ENCODE data around the gene CADM2. TPM values are rescaled to one million over a fixed set of nuclear protein-coding genes. Genes with fewer than 3 reads are reported as not detected.

The CADM2 gene
- total and polyA plus RNA-seq, 2 donors from 2014 or later, result 0.06 to 0.25 TPM

DNA sequence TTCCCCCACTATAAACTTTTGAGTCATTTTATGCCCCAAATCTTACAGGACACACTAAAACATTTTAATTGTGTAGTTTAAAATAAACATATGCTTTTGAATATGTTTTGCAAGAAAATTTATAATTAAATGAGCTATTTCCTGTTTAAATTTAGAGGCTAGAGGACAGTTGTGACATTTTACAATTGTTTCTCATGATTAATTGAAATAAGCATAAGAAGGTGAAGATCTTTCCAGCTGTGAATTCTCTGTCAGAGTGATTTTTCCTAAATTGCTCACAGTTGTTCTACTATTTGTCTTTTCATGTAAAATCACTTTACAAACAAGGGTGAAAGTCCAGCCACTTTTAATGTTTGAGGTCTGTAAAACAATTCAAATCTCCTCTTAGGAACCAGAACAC, 892.3 kb downstream of the CADM2 start:
- Histone ChIP-seq H3K27me3 (ENCODE audit: control insufficient read depth, insufficient read depth, low read length) (no peaks in the 10 kb centered on the region), H3K9me3 (ENCODE audit: control insufficient read depth in 2 of 3, insufficient read depth in 1 of 3, low read length in 3 of 3) (no peaks in the 10 kb centered on the region), H3K36me3 (ENCODE audit: control insufficient read depth in 2 of 3, insufficient read depth in 3 of 3, low read length in 3 of 3) (no peaks in the 10 kb centered on the region), H3K4me1 (ENCODE audit: control insufficient read depth in 2 of 3, insufficient read depth in 2 of 3, low read depth in 1 of 3, low read length in 3 of 3) (no peaks in the 10 kb centered on the region), H3K27ac (ENCODE audit: low read depth in 2 of 2, low read length in 2 of 2) (no peak overlapping the region), H3K9ac (ENCODE audit: low read length in 3 of 3) (no peak overlapping the region), H3K4me3 (ENCODE audit: low read length in 3 of 3) (no peak overlapping the region)
- FAIRE-seq (no peak), DNase-seq (peak in 2 of 5 donors; percentile 45 to 79)
- intact Hi-C loops (cut with DNase I), result no loop called here
- TF ChIP-seq, protein P1, sequence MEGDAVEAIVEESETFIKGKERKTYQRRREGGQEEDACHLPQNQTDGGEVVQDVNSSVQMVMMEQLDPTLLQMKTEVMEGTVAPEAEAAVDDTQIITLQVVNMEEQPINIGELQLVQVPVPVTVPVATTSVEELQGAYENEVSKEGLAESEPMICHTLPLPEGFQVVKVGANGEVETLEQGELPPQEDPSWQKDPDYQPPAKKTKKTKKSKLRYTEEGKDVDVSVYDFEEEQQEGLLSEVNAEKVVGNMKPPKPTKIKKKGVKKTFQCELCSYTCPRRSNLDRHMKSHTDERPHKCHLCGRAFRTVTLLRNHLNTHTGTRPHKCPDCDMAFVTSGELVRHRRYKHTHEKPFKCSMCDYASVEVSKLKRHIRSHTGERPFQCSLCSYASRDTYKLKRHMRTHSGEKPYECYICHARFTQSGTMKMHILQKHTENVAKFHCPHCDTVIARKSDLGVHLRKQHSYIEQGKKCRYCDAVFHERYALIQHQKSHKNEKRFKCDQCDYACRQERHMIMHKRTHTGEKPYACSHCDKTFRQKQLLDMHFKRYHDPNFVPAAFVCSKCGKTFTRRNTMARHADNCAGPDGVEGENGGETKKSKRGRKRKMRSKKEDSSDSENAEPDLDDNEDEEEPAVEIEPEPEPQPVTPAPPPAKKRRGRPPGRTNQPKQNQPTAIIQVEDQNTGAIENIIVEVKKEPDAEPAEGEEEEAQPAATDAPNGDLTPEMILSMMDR (IDR thresholded peaks at IDR 0.05; ENCODE audit: borderline replicate concordance, extremely low read depth, insufficient read depth), result no peak

DNA sequence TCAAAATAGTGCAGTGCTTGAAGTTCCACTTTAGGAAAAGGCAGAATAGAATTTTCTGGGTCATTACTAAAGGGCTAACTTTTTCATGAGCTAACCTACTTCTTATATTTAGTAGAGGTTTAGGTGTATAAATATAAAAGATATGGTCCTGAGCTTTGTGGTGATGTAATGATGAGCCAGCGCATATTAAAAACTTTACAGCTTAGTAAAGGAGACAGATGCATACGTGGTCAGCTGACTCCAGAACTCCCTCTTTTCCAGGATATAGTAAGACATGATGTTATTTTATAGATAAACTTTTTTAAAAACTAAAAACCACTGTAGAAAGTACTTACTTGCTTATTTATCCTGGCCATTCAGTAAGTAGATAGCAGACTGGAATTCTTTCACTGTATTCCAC, 895.0 kb downstream of the CADM2 start:
- no peaks in the 10 kb centered on the region for H3K27me3 ChIP-seq (ENCODE audit: control insufficient read depth, insufficient read depth, low read length)

DNA sequence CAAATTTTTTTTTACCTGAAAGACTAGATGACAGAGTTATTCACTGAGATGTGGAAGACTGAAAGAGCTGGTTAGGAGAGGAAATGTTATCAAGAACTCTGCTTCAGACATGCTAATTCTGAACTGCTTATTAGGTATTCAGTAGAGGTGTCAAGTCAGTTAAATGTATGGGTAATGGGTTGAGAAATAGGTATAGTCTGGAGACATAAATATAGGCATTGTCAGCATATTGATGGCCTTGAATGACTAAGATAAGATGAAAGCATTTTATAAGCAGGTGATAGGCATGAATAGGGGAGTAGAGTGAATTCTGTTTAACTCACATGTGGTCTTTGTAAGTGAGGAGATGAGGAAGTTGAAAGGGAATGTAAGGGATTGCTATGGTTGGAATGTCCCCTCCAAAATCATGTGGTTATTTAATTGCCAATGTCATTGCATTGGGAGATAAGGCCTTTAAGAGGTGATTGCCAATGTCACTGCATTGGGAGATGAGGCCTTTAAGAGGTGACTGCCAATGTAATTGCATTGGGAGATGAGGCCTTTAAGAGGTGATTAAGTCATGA, 904.2 kb downstream of the CADM2 start:
- no peak for DNase-seq
- no peak overlapping the region for H3K4me3 ChIP-seq (ENCODE audit: low read length in 3 of 3)
- H3K9ac ChIP-seq (ENCODE audit: low read length in 3 of 3), result no peak overlapping the region
- H3K4me1 ChIP-seq (ENCODE audit: control insufficient read depth in 2 of 3, insufficient read depth in 2 of 3, low read depth in 1 of 3, low read length in 3 of 3), result no peaks in the 10 kb centered on the region
- no peak overlapping the region for H3K27ac ChIP-seq (ENCODE audit: low read depth in 2 of 2, low read length in 2 of 2)
- H3K27me3 ChIP-seq (ENCODE audit: control insufficient read depth, insufficient read depth, low read length), result no peaks in the 10 kb centered on the region
- no peak for FAIRE-seq
- H3K9me3 ChIP-seq (ENCODE audit: control insufficient read depth in 2 of 3, insufficient read depth in 1 of 3, low read length in 3 of 3), result no peaks in the 10 kb centered on the region
- TF ChIP-seq, protein P1 (IDR thresholded peaks at IDR 0.05; ENCODE audit: borderline replicate concordance, extremely low read depth, insufficient read depth), result no peak
- H3K36me3 ChIP-seq (ENCODE audit: control insufficient read depth in 2 of 3, insufficient read depth in 3 of 3, low read length in 3 of 3), result no peaks in the 10 kb centered on the region
- intact Hi-C loops (cut with DNase I), result no loop called here

More for the DNA sequence above, 895.0 kb downstream of the CADM2 start:
- TF ChIP-seq, protein P1 (IDR thresholded peaks at IDR 0.05; ENCODE audit: borderline replicate concordance, extremely low read depth, insufficient read depth), result no peak
- no peak overlapping the region for H3K4me3 ChIP-seq (ENCODE audit: low read length in 3 of 3)
- no peak overlapping the region for H3K9ac ChIP-seq (ENCODE audit: low read length in 3 of 3)
- no peak for DNase-seq
- intact Hi-C loops (cut with DNase I), result no loop called here
- no peaks in the 10 kb centered on the region for H3K36me3 ChIP-seq (ENCODE audit: control insufficient read depth in 2 of 3, insufficient read depth in 3 of 3, low read length in 3 of 3)
- no peaks in the 10 kb centered on the region for H3K4me1 ChIP-seq (ENCODE audit: control insufficient read depth in 2 of 3, insufficient read depth in 2 of 3, low read depth in 1 of 3, low read length in 3 of 3)
- FAIRE-seq, result no peak
- no peak overlapping the region for H3K27ac ChIP-seq (ENCODE audit: low read depth in 2 of 2, low read length in 2 of 2)
- H3K9me3 ChIP-seq (ENCODE audit: control insufficient read depth in 2 of 3, insufficient read depth in 1 of 3, low read length in 3 of 3), result no peaks in the 10 kb centered on the region

DNA sequence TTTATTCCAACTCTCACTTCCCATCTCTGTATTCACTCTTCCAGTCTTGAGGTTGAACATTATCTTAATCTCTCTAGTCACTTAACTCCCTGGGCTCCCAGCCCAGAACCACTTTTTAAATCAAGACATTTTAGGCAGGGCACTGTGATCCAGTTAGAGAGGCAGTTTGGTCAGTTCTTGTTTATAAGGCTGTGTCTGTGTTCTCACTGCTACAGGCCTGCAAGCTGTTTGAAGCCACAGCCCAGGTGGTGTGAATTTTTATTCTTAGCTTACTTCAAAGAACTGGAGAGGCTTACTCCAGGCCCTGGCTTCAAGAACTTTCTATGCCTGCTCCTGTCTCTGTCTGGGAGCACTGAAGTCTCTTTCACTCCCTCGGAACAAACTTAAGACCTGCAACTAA, 906.1 kb downstream of the CADM2 start:
- intact Hi-C loops (cut with DNase I), result no loop called here
- Histone ChIP-seq H3K4me3 (ENCODE audit: low read length in 3 of 3) (no peak overlapping the region), H3K36me3 (ENCODE audit: control insufficient read depth in 2 of 3, insufficient read depth in 3 of 3, low read length in 3 of 3) (no peaks in the 10 kb centered on the region), H3K27me3 (ENCODE audit: control insufficient read depth, insufficient read depth, low read length) (no peaks in the 10 kb centered on the region), H3K4me1 (ENCODE audit: control insufficient read depth in 2 of 3, insufficient read depth in 2 of 3, low read depth in 1 of 3, low read length in 3 of 3) (no peaks in the 10 kb centered on the region), H3K9ac (ENCODE audit: low read length in 3 of 3) (no peak overlapping the region), H3K27ac (ENCODE audit: low read depth in 2 of 2, low read length in 2 of 2) (no peak overlapping the region), H3K9me3 (ENCODE audit: control insufficient read depth in 2 of 3, insufficient read depth in 1 of 3, low read length in 3 of 3) (no peaks in the 10 kb centered on the region)
- TF ChIP-seq, protein P1 (IDR thresholded peaks at IDR 0.05; ENCODE audit: borderline replicate concordance, extremely low read depth, insufficient read depth), result no peak
- FAIRE-seq, result no peak
- DNase-seq, result no peak

Data from kidney (tissue), 14 donors.